PC-3 (cell line): Measurements from ENCODE around the gene IPO4.

Experiments
- CTCF ChIP-seq: fragments of 300-600 bp; sonication (generic); conservative IDR thresholded peaks from 2 replicates; pipeline ENCODE4 v1.5.1; 2017; ENCODE audit warnings: antibody characterized with exemption, low read depth, mild to moderate bottlenecking, low read length
- EZH2 ChIP-seq: fragments of 300-600 bp; sonication (generic); IDR thresholded peaks from one replicate; pipeline ENCODE4 v1.6.1; 2017; ENCODE audit warnings: antibody characterized with exemption, mild to moderate bottlenecking, low read length; ENCODE audit not compliant: unreplicated experiment

- TF ChIP-seq CTCF (no peak), EZH2 (no peak)
Observed at GRCh38 chr14:24219521-24219920, 30.9 kb upstream of the IPO4 start.
